ENCODE measurements around the gene MYCBP2. TPM values are rescaled to one million over a fixed set of nuclear protein-coding genes. Genes with fewer than 3 reads are reported as not detected.

MYCBP2 gene
- total RNA-seq, 1 donor from 2014 or later: 43.7 TPM

GRCh38 chr13:77172650-77173049 is 154.2 kb downstream of the MYCBP2 start:
- intact Hi-C loops (cut with DNase I): no loop called here
- no peak for ATAC-seq (ENCODE audit: poor library complexity)
- DNase-seq: no peak

GRCh38 chr13:77171451-77171850 is 155.4 kb downstream of the MYCBP2 start:
- intact Hi-C loops (cut with DNase I): no loop called here
- no peak for ATAC-seq (ENCODE audit: poor library complexity)
- DNase-seq: no peak

GRCh38 chr13:77168237-77168636 is 158.7 kb downstream of the MYCBP2 start:
- ATAC-seq (ENCODE audit: poor library complexity) (no peak), DNase-seq (no peak)
- intact Hi-C loops (cut with DNase I): no loop called here

- intact Hi-C loops (cut with DNase I): no loop called here
- ATAC-seq (ENCODE audit: poor library complexity) (no peak), DNase-seq (no peak)
Measured at GRCh38 chr13:77150651-77151050, 176.2 kb downstream of the MYCBP2 start.

- intact Hi-C loops (cut with DNase I): no loop called here
- DNase-seq (no peak), ATAC-seq (ENCODE audit: poor library complexity) (no peak)
Measured at GRCh38 chr13:77143431-77143830, 183.5 kb downstream of the MYCBP2 start.

- DNase-seq (no peak), ATAC-seq (ENCODE audit: poor library complexity) (no peak)
- intact Hi-C loops (cut with DNase I): no loop called here
Measured at GRCh38 chr13:77139306-77139705, 187.6 kb downstream of the MYCBP2 start.

- ATAC-seq (ENCODE audit: poor library complexity) (no peak), DNase-seq (no peak)
- intact Hi-C loops (cut with DNase I): no loop called here
Measured at GRCh38 chr13:77138813-77139212, 188.1 kb downstream of the MYCBP2 start.

GRCh38 chr13:77136902-77137420 is 189.9 kb downstream of the MYCBP2 start:
- DNase-seq: no peak
- intact Hi-C loops (cut with DNase I): no loop called here
- ATAC-seq (ENCODE audit: poor library complexity): no peak

GRCh38 chr13:77124423-77124822 is 202.5 kb downstream of the MYCBP2 start:
- ATAC-seq (ENCODE audit: poor library complexity): no peak
- DNase-seq: no peak
- intact Hi-C loops (cut with DNase I): no loop called here

- intact Hi-C loops (cut with DNase I): no loop called here
- DNase-seq (no peak), ATAC-seq (ENCODE audit: poor library complexity) (no peak)
Measured at GRCh38 chr13:77118134-77118533, 208.8 kb downstream of the MYCBP2 start.

- ATAC-seq (ENCODE audit: poor library complexity) (no peak), DNase-seq (no peak)
- intact Hi-C loops (cut with DNase I): no loop called here
Measured at GRCh38 chr13:77114271-77114670, 212.6 kb downstream of the MYCBP2 start.

GRCh38 chr13:77113496-77113895 is 213.4 kb downstream of the MYCBP2 start:
- intact Hi-C loops (cut with DNase I): no loop called here
- no peak for ATAC-seq (ENCODE audit: poor library complexity)

GRCh38 chr13:77105051-77105450 is 221.8 kb downstream of the MYCBP2 start:
- DNase-seq: no peak
- ATAC-seq (ENCODE audit: poor library complexity): no peak
- intact Hi-C loops (cut with DNase I): no loop called here

More at GRCh38 chr13:77113496-77113895, 213.4 kb downstream of the MYCBP2 start:
- DNase-seq: no peak

- DNase-seq (no peak), ATAC-seq (ENCODE audit: poor library complexity) (no peak)
- intact Hi-C loops (cut with DNase I): no loop called here
Measured at GRCh38 chr13:77099415-77099814, 227.5 kb downstream of the MYCBP2 start.

- no peak for DNase-seq
- intact Hi-C loops (cut with DNase I): no loop called here
- no peak for ATAC-seq (ENCODE audit: poor library complexity)
Measured at GRCh38 chr13:77095288-77095687, 231.6 kb downstream of the MYCBP2 start.

- DNase-seq (no peak), ATAC-seq (ENCODE audit: poor library complexity) (no peak)
- intact Hi-C loops (cut with DNase I): no loop called here
Measured at GRCh38 chr13:77094773-77095172, 232.1 kb downstream of the MYCBP2 start.

- intact Hi-C loops (cut with DNase I): no loop called here
- ATAC-seq (ENCODE audit: poor library complexity) (no peak), DNase-seq (no peak)
Measured at GRCh38 chr13:77093735-77094134, 233.2 kb downstream of the MYCBP2 start.

GRCh38 chr13:77084755-77085154 is 242.1 kb downstream of the MYCBP2 start:
- intact Hi-C loops (cut with DNase I): no loop called here
- no peak for ATAC-seq (ENCODE audit: poor library complexity)
- DNase-seq: no peak

- ATAC-seq (ENCODE audit: poor library complexity) (peak; percentile 38), DNase-seq (no peak)
- intact Hi-C loops (cut with DNase I): no loop called here
Measured at GRCh38 chr13:77079902-77080413, 246.9 kb downstream of the MYCBP2 start.

- peak; percentile 94 for ATAC-seq (ENCODE audit: poor library complexity)
Measured at GRCh38 chr13:77067519-77067918, 259.4 kb downstream of the MYCBP2 start.

GRCh38 chr13:77065461-77066147 is 261.3 kb downstream of the MYCBP2 start:
- DNase-seq (no peak), ATAC-seq (ENCODE audit: poor library complexity) (no peak)
- intact Hi-C loops (cut with DNase I): no loop called here

More at GRCh38 chr13:77067519-77067918, 259.4 kb downstream of the MYCBP2 start:
- DNase-seq: no peak
- intact Hi-C loops (cut with DNase I): no loop called here
